GM12878 (cell line): ENCODE measurements around the gene RAPH1. TPM values are rescaled to one million over a fixed set of nuclear protein-coding genes. Genes with fewer than 3 reads are reported as not detected.

Experiments used
- ATAC-seq: fragments of 200-7000 bp; cut with Tn5 transposase; 3 replicates; pipeline ENCODE4 v1.9.1; 2020; ENCODE audit warnings: mild to moderate bottlenecking, moderate library complexity
- BruUV-seq: library from RNA; stranded (reverse); fragments of 400-500 nt; replicated peaks from 2 replicates; lab custom pipeline; 2021; lab: Mats Ljungman, UMichigan
- CTCF ChIA-PET: fragments of 300-600 bp; sonication (Branson Sonifier 250); formaldehyde crosslinking; extraction: SDS; loops from one replicate; lab custom pipeline; 2021; ENCODE audit warnings: inconsistent platforms; lab: Yijun Ruan, JAX
- POLR2A ChIA-PET: fragments of 350-600 bp; formaldehyde crosslinking; extraction: SDS; loops from one replicate; lab custom pipeline; 2021; ENCODE audit warnings: inconsistent platforms; lab: Charles Lee
- RAD21 ChIA-PET: fragments of 300-600 bp; sonication (Branson Sonifier 250); formaldehyde crosslinking; loops from one replicate; lab custom pipeline; 2023; ENCODE audit warnings: antibody characterized with exemption; ENCODE audit not compliant: unreplicated experiment; lab: Charles Lee
- SMC1A ChIA-PET: fragments of 300-600 bp; sonication (Branson Sonifier 250); formaldehyde crosslinking; loops from one replicate; lab custom pipeline; 2023; ENCODE audit not compliant: unreplicated experiment, uncharacterized antibody; lab: Charles Lee
- DNase-seq: peaks from one replicate; pipeline ENCODE4 v3.0.0-alpha.2; 2011; ENCODE audit warnings: low read depth, low spot score
- FAIRE-seq: peaks from 3 replicates; lab custom pipeline; 2011; peaks lifted over from hg19 to GRCh38; lab: Jason Lieb, UNC
- H2AFZ ChIP-seq: 2 replicates; pipeline ENCODE4 v1.6.0; 2011; ENCODE audit warnings: low read depth, low read length, control low read depth; ENCODE audit not compliant: control insufficient read depth
- H3K27ac ChIP-seq: 2 replicates; pipeline ENCODE4 v1.5.1; 2011; ENCODE audit warnings: control low read depth; ENCODE audit not compliant: control insufficient read depth, insufficient read depth
- H3K27me3 ChIP-seq, 2 experiments: replicated peaks in 1 of 2; 2 replicates each; pipeline versions ENCODE4 v1.6.0 to v1.6.1; 2011; ENCODE audit warnings: low read length in 1 of 2; ENCODE audit not compliant: control insufficient read depth in 2 of 2, insufficient read depth in 2 of 2
- H3K36me3 ChIP-seq, 2 experiments: 2 replicates each; pipeline ENCODE4 v1.5.1; 2011; ENCODE audit warnings: low read length in 1 of 2; ENCODE audit not compliant: control insufficient read depth in 2 of 2, insufficient read depth in 2 of 2
- H3K4me1 ChIP-seq: 2 replicates; pipeline ENCODE4 v1.6.1; 2011; ENCODE audit warnings: mild to moderate bottlenecking, low read length, moderate library complexity, mixed read lengths; ENCODE audit not compliant: control insufficient read depth, insufficient read depth
- H3K4me2 ChIP-seq: 2 replicates; pipeline ENCODE4 v1.6.0; 2011; ENCODE audit warnings: control low read depth; ENCODE audit not compliant: control insufficient read depth, insufficient read depth
- H3K4me3 ChIP-seq: fragments of 200-600 bp; sonication (generic); 2 replicates; pipeline ENCODE4 v1.5.1; 2016
- H3K79me2 ChIP-seq: 2 replicates; pipeline ENCODE4 v1.6.0; 2011; ENCODE audit warnings: low read length; ENCODE audit not compliant: control insufficient read depth, insufficient read depth
- H3K9ac ChIP-seq: 2 replicates; pipeline ENCODE4 v1.8.0; 2011; ENCODE audit warnings: low read length, control low read depth, mixed read lengths; ENCODE audit not compliant: control insufficient read depth, insufficient read depth
- H3K9me3 ChIP-seq: replicated peaks from 3 replicates; pipeline ENCODE4 v1.5.1; 2011; ENCODE audit warnings: mild to moderate bottlenecking, low read length; ENCODE audit not compliant: control insufficient read depth, insufficient read depth
- H4K20me1 ChIP-seq: 2 replicates; pipeline ENCODE4 v1.6.0; 2011; ENCODE audit not compliant: control insufficient read depth, insufficient read depth
- ATF7 ChIP-seq: fragments of 450-650 bp; IDR thresholded peaks from 2 replicates; pipeline ENCODE4 v1.6.1; 2016; ENCODE audit warnings: low read depth, mild to moderate bottlenecking
- E2F8 ChIP-seq: fragments of 450-650 bp; IDR thresholded peaks from 2 replicates; pipeline ENCODE4 v1.6.1; 2018; ENCODE audit warnings: mild to moderate bottlenecking, low read depth, moderate library complexity; ENCODE audit not compliant: partially characterized antibody
- EED ChIP-seq: sonication (generic); IDR thresholded peaks from 2 replicates; pipeline ENCODE4 v1.6.1; 2016; ENCODE audit warnings: antibody characterized with exemption, low read depth
- GATAD2B ChIP-seq: fragments of 450-650 bp; conservative IDR thresholded peaks from 2 replicates; pipeline ENCODE4 v1.6.1; 2017; ENCODE audit warnings: low read depth, mild to moderate bottlenecking, moderate library complexity
- MEF2A ChIP-seq: IDR thresholded peaks from 2 replicates; pipeline ENCODE4 v1.6.1; 2011; ENCODE audit warnings: low read depth, mild to moderate bottlenecking, low read length, moderate library complexity; ENCODE audit not compliant: insufficient read depth
- MEF2B ChIP-seq: fragments of 450-650 bp; IDR thresholded peaks from 2 replicates; pipeline ENCODE4 v1.6.1; 2018; ENCODE audit warnings: mild to moderate bottlenecking, moderate library complexity; ENCODE audit not compliant: partially characterized antibody, poor library complexity, severe bottlenecking
- PKNOX1 ChIP-seq: fragments of 450-650 bp; IDR thresholded peaks from 2 replicates; pipeline ENCODE4 v1.6.1; 2016; ENCODE audit warnings: mild to moderate bottlenecking
- RBBP5 ChIP-seq: fragments of 200-600 bp; sonication (generic); conservative IDR thresholded peaks from 2 replicates; pipeline ENCODE4 v1.6.1; 2016
- SIN3A ChIP-seq: IDR thresholded peaks from 2 replicates; pipeline ENCODE4 v1.6.1; 2012; ENCODE audit warnings: low read depth, low read length, improper control_type of control experiment
- TARDBP ChIP-seq: IDR thresholded peaks from 2 replicates; pipeline ENCODE4 v1.6.1; 2016; ENCODE audit warnings: borderline replicate concordance
- ZSCAN29 ChIP-seq: fragments of 450-650 bp; IDR thresholded peaks from 2 replicates; pipeline ENCODE4 v1.6.1; 2017; ENCODE audit warnings: mild to moderate bottlenecking, moderate library complexity
- WGBS: methylation state at CpG from one replicate; pipeline ENCODE4 v1.1.6; 2016; ENCODE audit warnings: low lambda C conversion rate; ENCODE audit not compliant: insufficient replicate concordance, insufficient coverage; ENCODE audit errors: missing lambda C conversion rate; 5-methylcytosine and 5-hydroxymethylcytosine counted together
- in situ Hi-C: fragments of 300-500 bp; cut with MboI; formaldehyde crosslinking; loops from 9 replicates; pipeline ENCODE4 v1.14.3; 2018; ENCODE audit warnings: mixed read lengths
- intact Hi-C: fragments of 100-400 bp; cut with micrococcal nuclease; formaldehyde crosslinking; loops from one replicate; pipeline ENCODE4 v1.14.2; 2022; ENCODE audit not compliant: unreplicated experiment
- polyA plus RNA-seq, 11 experiments: library from polyadenylated mRNA; depleted of rRNA in 4 of 11; unstranded in 6 of 11; stranded (reverse) in 5 of 11; fragments of >200 nt; fragmentation: Nextera tagmentation in 4 of 11; fragmentation: Illumina TruSeq in 1 of 11; extraction: Ambion mirVana in 4 of 11; extraction: Trizol in 1 of 11; gene quantifications; 1 replicate in 1 of 11; 2 replicates in 10 of 11; pipeline versions ENCODE4 v1.2.1 to v1.2.3, GENCODE V29; 2011 to 2016; ENCODE audit warnings: inconsistent platforms in 2 of 11, missing spikeins in 2 of 11, low read depth in 1 of 11
- total RNA-seq, 4 experiments: library from RNA; depleted of rRNA in 3 of 4; stranded (reverse); fragments of >200 nt in 3 of 4; fragmentation: Illumina TruSeq in 1 of 4; extraction: Trizol in 1 of 4; gene quantifications; 2 replicates each; pipeline versions ENCODE4 v1.2.1 to v1.2.3, GENCODE V29; 2013 to 2021

Gene RAPH1
- total and polyA plus RNA-seq, 10 of the 15 experiments (the other 5 are each of a cell fraction or from before 2014, with no cell fraction given) = 0.09 to 0.90 (median 0.21) TPM; not detected in 7

DNA sequence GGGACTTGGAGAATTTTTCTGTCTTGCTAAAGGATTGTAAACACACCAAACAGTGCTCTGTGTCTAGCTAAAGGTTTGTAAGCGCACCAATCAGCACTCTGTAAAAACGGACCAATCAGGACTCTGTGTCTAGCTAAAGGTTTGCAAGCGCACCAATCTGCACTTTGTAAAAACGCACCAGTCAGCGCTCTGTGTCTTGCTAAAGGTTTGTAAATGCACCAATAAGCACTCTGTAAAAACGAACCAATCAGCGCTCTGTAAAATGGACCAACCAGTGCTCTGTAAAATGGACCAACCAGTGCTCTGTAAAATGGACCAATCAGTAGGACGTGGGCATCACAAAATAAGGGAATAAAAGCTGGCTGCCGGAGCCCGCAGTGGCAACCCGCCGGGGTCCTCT lies 190.4 kb downstream of the RAPH1 start:
- ChIA-PET RAD21 (interaction anchor here (0.7 kb wide), 1 partner anchor 323 kb away, joined by 4 read pairs; no protein-coding TSS in a partner anchor), POLR2A (no interaction called here), SMC1A (no interaction called here), CTCF (interaction anchor here (0.7 kb wide), 1 partner anchor 80 kb away, joined by 3 read pairs; no protein-coding TSS in a partner anchor)
- H3K27ac ChIP-seq = no peak overlapping the region
- intact Hi-C loops (no loop called here), in situ Hi-C loops (no loop called here)
- H3K4me3 ChIP-seq = no peak overlapping the region
- TF ChIP-seq E2F8 (no peak), RBBP5 (no peak), ZSCAN29 (no peak), MEF2A (no peak), GATAD2B (no peak), MEF2B (no peak), ATF7 (no peak), PKNOX1 (no peak), TARDBP (no peak), SIN3A (no peak), EED (no peak)
- no peaks in the 10 kb centered on the region; the same call in none of the 2 replicates for H3K79me2 ChIP-seq
- no peak overlapping the region for H3K4me2 ChIP-seq
- DNase-seq (no peak), ATAC-seq (no peak), FAIRE-seq (no peak)
- H4K20me1 ChIP-seq = no peaks in the 10 kb centered on the region
- no peaks in the 10 kb centered on the region; the same call in 2 of the 3 replicates for H3K9me3 ChIP-seq
- WGBS = 97% methylated on average over 12 of the region's 12 CpGs
- BruUV-seq = no TSS peak
- no peak overlapping the region for H2AFZ ChIP-seq
- no peak overlapping the region for H3K9ac ChIP-seq
- no peaks in the 10 kb centered on the region for H3K27me3 ChIP-seq
- no peaks in the 10 kb centered on the region for H3K4me1 ChIP-seq
- H3K36me3 ChIP-seq = no peaks in the 10 kb centered on the region; a peak in 1 of 4 replicates

Other genes with a start within 250 kb of the RAPH1 start
- 15.2 and 21.1 TPM in 2 replicates for gene ABI2, start 206.9 kb downstream of the RAPH1 start, total RNA-seq (2014; rRNA removed)
- 27.5 and 28.3 TPM in 2 replicates for gene ABI2, start 206.9 kb downstream of the RAPH1 start, total RNA-seq (2014; rRNA removed; fragmentation: Illumina TruSeq; extraction: Trizol)
- 43.3 and 44.8 TPM in 2 replicates for gene ABI2, start 206.9 kb downstream of the RAPH1 start, total RNA-seq (2021)
- 29.4 and 38.3 TPM in 2 replicates for gene ABI2, start 206.9 kb downstream of the RAPH1 start, polyA plus RNA-seq (2011; rRNA removed)
- gene ABI2, start 206.9 kb downstream of the RAPH1 start, polyA plus RNA-seq (2014; fragmentation: Illumina TruSeq; extraction: Trizol) = 44.5 and 48.8 TPM in 2 replicates
- 10 to 100 TPM in 1 of 2 experiments, 1 to 10 TPM in 1; 8.9 to 14.2 TPM for gene ABI2, start 206.9 kb downstream of the RAPH1 start, polyA plus RNA-seq (2014; fragmentation: Nextera tagmentation; extraction: Ambion mirVana)
- 28.2 and 31.2 TPM in 2 replicates for gene ABI2, start 206.9 kb downstream of the RAPH1 start, polyA plus RNA-seq (2014; rRNA removed)
- gene ABI2, start 206.9 kb downstream of the RAPH1 start, polyA plus RNA-seq (2016; fragmentation: Nextera tagmentation; extraction: Ambion mirVana) = 10 to 100 TPM; 42.3 TPM
- gene CD28, start 171.3 kb upstream of the RAPH1 start, total RNA-seq (2014; rRNA removed) = not detected in 2 replicates
- 0.04 TPM in 1 of 2 replicates, not detected in the other for gene CD28, start 171.3 kb upstream of the RAPH1 start, total RNA-seq (2014; rRNA removed; fragmentation: Illumina TruSeq; extraction: Trizol)
- gene CD28, start 171.3 kb upstream of the RAPH1 start, total RNA-seq (2021) = 0.16 and 0.23 TPM in 2 replicates
- 0.01 TPM in 1 of 2 replicates, not detected in the other for gene CD28, start 171.3 kb upstream of the RAPH1 start, polyA plus RNA-seq (2011; rRNA removed)
- 0.03 TPM in 2 replicates for gene CD28, start 171.3 kb upstream of the RAPH1 start, polyA plus RNA-seq (2014; fragmentation: Illumina TruSeq; extraction: Trizol)
- not detected for gene CD28, start 171.3 kb upstream of the RAPH1 start, polyA plus RNA-seq (2014; fragmentation: Nextera tagmentation; extraction: Ambion mirVana)
- 0.03 TPM in 1 of 2 replicates, not detected in the other for gene CD28, start 171.3 kb upstream of the RAPH1 start, polyA plus RNA-seq (2014; rRNA removed)
- gene CD28, start 171.3 kb upstream of the RAPH1 start, polyA plus RNA-seq (2016; fragmentation: Nextera tagmentation; extraction: Ambion mirVana) = not detected